Measurements from ENCODE around the gene SYT17.

Gene SYT17

GRCh38 chr16:19294156-19294649 is 126.2 kb downstream of the SYT17 start:
- no peak for TF ChIP-seq CTCF (IDR thresholded peaks at IDR 0.05; ENCODE audit: insufficient read depth, low read depth, low read length, missing control alignments)
- H3K4me3 ChIP-seq (ENCODE audit: low read depth, low read length): no peak overlapping the region
- DNase-seq (ENCODE audit: low read depth): peak; percentile 74

GRCh38 chr16:19295393-19295792 is 127.4 kb downstream of the SYT17 start:
- H3K4me3 ChIP-seq (ENCODE audit: low read depth, low read length): no peak overlapping the region
- TF ChIP-seq CTCF (IDR thresholded peaks at IDR 0.05; ENCODE audit: insufficient read depth, low read depth, low read length, missing control alignments): no peak
- DNase-seq (ENCODE audit: low read depth): peak; percentile 10

- DNase-seq (ENCODE audit: low read depth): no peak
- H3K4me3 ChIP-seq (ENCODE audit: low read depth, low read length): no peak overlapping the region
- no peak for TF ChIP-seq CTCF (IDR thresholded peaks at IDR 0.05; ENCODE audit: insufficient read depth, low read depth, low read length, missing control alignments)
Measured at GRCh38 chr16:19297454-19297853, 129.4 kb downstream of the SYT17 start.

GRCh38 chr16:19299565-19299964 is 131.5 kb downstream of the SYT17 start:
- DNase-seq (ENCODE audit: low read depth): no peak
- TF ChIP-seq CTCF (IDR thresholded peaks at IDR 0.05; ENCODE audit: insufficient read depth, low read depth, low read length, missing control alignments): no peak

GRCh38 chr16:19301931-19302330 is 133.9 kb downstream of the SYT17 start:
- no peak for TF ChIP-seq CTCF (IDR thresholded peaks at IDR 0.05; ENCODE audit: insufficient read depth, low read depth, low read length, missing control alignments)
- H3K4me3 ChIP-seq (ENCODE audit: low read depth, low read length): no peak overlapping the region
- no peak for DNase-seq (ENCODE audit: low read depth)

More at GRCh38 chr16:19299565-19299964, 131.5 kb downstream of the SYT17 start:
- H3K4me3 ChIP-seq (ENCODE audit: low read depth, low read length): no peak overlapping the region

GRCh38 chr16:19304750-19305149 is 136.7 kb downstream of the SYT17 start:
- no peak for TF ChIP-seq CTCF (IDR thresholded peaks at IDR 0.05; ENCODE audit: insufficient read depth, low read depth, low read length, missing control alignments)
- no peak for DNase-seq (ENCODE audit: low read depth)
- H3K4me3 ChIP-seq (ENCODE audit: low read depth, low read length): no peak overlapping the region

GRCh38 chr16:19305443-19305842 is 137.4 kb downstream of the SYT17 start:
- no peak for TF ChIP-seq CTCF (IDR thresholded peaks at IDR 0.05; ENCODE audit: insufficient read depth, low read depth, low read length, missing control alignments)
- no peak for DNase-seq (ENCODE audit: low read depth)
- no peak overlapping the region for H3K4me3 ChIP-seq (ENCODE audit: low read depth, low read length)
